GM19463 (cell line): ENCODE results near the gene SUPT20H.
"Not testable (repeated sequence)": the region's sequence is repeated elsewhere in the genome, so short reads cannot be mapped to it uniquely, and the experiment has no call there.

Source experiments
- ATAC-seq: cut with Tn5 transposase; IDR thresholded peaks from one replicate; pipeline ENCODE4 v1.9.1; 2021; ENCODE audit warnings: mild to moderate bottlenecking, moderate library complexity; ENCODE audit not compliant: unreplicated experiment

The SUPT20H gene

DNA sequence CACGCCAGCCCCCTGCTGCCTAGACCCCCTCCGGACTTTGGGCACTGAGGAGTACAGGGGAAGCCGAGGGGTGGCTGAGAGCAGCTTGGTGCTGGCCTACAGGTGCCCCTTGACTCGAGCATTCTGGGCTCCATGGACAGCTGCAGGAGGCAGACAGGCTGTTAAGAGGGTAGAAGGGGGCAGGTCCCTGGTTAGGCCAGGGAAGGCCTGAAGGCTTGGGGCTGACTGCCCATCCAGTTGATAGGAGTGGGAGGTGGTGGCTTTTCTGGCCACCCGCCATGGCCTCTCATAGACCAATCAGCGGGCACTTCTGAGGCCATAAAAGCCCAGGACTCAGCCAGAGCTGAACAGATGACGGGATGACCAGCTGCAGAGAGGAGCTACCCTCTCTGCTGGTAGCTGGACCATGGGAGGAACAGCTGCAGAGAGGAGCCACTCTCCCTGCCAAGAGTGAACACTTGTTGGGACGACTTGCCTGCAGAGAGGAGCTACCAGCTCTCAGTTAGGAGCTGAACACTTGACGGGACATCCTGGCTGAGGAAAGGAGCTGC lies 10.7 kb upstream of the SUPT20H start:
- no peak for ATAC-seq

- ATAC-seq: no peak
These were observed 10.2 kb upstream of the SUPT20H start for GRCh38 chr13:37069597-37070103.

- ATAC-seq: no peak
These were observed 9.5 kb upstream of the SUPT20H start for GRCh38 chr13:37068962-37069361.

GRCh38 chr13:37067874-37068273 lies 8.4 kb upstream of the SUPT20H start:
- ATAC-seq: peak; percentile 63

GRCh38 chr13:37065890-37066526 lies 6.5 kb upstream of the SUPT20H start:
- ATAC-seq: no peak

- no peak for ATAC-seq
These were observed 332 bp upstream of the SUPT20H start for GRCh38 chr13:37059848-37060192.

- ATAC-seq: not testable (repeated sequence)
These were observed 3.3 kb downstream of the SUPT20H start for GRCh38 chr13:37056228-37056627.

GRCh38 chr13:37053111-37053510 lies 6.4 kb downstream of the SUPT20H start:
- ATAC-seq: not testable (repeated sequence)

- ATAC-seq: no peak
These were observed 9.7 kb downstream of the SUPT20H start for GRCh38 chr13:37049810-37050209.

DNA sequence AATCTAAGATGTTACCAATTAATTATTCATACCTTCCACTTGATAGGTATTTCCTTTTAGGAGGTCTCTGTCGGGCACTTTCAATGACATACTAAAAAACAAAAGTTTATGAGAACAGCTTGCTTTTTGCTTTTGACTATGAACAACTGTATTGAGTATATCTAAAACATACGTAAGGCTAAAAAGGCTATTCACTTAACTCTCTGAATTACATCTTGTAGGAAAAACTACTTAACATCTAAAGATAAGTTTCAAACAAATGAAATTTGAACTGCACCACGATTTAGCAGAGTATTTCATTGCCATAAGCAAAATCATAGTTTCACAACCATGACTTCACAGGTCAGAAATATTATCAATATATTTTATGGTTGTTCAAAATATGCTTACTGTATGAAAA lies 11.6 kb downstream of the SUPT20H start:
- no peak for ATAC-seq

DNA sequence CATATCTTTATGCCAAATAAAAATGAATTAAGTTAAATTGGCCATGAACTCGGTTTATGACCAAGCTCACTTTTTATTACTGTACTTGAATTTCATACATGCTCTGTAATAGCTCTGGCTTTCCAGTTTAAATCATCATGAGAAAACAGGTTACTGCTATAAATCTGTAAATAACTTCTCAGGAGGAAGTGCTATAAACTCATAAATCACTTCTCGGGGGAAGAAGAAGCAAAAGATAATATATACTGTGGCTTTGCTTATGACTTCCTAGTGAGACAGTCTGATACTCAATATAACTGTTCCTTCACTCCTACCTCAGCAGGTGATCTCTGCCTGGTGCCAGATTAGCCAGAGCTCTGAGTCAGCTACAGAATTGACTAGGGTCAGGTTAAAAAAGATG lies 12.5 kb downstream of the SUPT20H start:
- ATAC-seq: no peak

DNA sequence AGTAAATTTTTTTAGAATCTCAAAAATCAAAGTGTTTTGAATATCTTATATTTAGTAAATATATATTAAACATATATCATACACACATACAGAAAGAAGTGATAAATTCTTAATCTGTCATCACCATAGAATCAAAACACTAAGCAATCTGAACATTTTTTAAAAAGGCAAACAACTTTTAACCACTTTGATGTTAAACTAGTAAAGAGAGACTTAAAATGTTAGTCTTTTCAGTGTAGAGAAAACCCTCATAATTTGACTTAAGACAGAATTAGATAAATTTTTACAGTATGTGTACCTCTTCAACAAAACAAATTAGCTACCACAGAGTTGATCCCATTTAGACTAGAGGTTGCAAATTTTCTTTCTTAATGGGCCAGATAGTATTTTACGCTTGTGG lies 13.4 kb downstream of the SUPT20H start:
- ATAC-seq: no peak

GRCh38 chr13:37040789-37041188 lies 18.7 kb downstream of the SUPT20H start:
- ATAC-seq: no peak

GRCh38 chr13:37039896-37040295 lies 19.6 kb downstream of the SUPT20H start:
- no peak for ATAC-seq

GRCh38 chr13:37037241-37037640 lies 22.2 kb downstream of the SUPT20H start:
- ATAC-seq: no peak

DNA sequence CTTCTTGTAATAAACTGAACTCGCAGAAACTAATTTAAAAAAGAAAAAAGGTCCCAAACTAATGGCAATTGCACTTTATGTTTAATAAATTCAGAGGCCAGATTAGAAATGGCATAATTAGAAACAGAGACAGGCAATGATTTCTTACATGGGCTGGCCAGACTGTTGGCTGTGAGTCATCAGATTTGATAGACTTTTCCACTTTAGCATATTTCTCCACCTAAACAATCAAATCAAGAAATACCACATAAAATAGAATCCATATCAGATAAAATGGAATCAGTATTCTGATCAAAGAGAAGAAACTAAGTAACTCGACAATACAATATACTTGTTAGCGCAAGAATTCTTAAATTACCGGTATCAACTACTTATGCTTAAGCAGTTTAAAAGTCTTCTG lies 29.9 kb downstream of the SUPT20H start:
- no peak for ATAC-seq

DNA sequence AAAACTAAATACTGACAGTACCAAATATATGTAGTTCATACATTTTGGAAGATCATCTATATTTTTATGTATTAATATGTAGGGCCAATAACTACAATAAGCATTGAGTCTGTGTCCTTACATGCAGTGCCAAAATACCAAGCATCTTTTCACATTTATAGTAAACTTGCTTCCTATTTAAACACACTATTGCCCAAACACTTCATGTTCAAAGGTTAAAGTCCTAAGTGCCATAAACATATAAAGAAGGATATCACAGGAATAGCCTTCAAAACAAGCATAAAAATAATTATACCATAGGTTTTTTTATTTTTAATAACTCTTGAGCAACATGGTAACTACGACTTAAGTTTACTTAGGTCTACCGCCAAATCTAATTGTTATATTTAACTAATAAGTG lies 31.8 kb downstream of the SUPT20H start:
- ATAC-seq: no peak

DNA sequence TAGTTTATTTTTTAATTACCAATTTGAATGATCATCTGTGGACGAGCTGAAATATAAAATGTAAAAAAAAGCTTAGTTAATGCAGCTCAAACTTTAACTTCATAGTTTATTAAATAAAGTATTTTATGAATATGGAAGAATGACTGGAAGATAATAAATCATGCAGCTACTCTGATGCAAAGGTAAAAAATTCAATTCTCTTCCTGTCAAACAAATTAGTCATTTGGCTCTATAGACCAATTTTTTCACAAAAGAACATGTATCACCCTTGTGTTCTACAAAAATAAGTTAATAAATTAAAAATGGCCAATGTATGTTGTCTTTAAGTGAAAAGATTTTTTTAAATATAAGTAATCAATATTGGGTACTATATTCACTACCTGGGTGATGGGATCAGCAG lies 32.7 kb downstream of the SUPT20H start:
- ATAC-seq: no peak

DNA sequence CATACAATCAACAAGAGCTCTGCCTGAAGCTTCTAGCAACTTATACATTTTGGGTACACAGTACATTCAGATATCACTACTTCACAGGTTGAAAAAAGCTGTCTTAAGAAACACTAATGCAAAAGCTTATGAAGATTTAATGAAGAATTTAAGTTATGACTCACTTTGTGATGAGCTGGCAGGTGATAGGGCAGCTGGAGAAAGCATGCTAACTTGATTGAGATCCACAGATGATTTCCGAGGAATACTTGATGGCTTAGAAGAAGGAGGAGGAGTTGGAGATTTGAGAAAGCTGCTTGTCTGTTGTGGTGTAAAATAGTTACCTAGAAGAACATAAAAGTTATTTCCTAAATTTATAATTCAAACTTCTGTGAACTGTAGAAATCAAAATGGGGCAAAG lies 35.6 kb downstream of the SUPT20H start:
- ATAC-seq: no peak

GRCh38 chr13:37014609-37015008 lies 44.9 kb downstream of the SUPT20H start:
- no peak for ATAC-seq

DNA sequence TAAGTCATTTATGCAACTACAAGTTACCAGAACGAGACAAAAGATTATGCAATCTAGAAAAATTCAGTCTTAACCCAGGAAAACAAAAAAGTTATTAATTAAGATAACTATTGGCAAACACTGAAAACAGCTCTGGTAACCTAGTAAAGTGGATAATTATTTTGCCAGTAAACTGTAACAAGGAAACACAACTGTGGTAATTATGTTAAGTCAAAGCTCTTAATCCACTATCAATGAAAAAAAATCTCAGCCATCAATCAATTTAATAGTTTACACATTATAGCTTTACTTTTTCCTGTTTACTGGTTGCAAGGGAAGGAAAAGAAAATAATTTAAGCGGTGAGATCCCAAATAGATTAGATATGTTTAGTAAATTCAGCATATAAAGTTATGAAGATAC lies 47.7 kb downstream of the SUPT20H start:
- ATAC-seq: no peak

DNA sequence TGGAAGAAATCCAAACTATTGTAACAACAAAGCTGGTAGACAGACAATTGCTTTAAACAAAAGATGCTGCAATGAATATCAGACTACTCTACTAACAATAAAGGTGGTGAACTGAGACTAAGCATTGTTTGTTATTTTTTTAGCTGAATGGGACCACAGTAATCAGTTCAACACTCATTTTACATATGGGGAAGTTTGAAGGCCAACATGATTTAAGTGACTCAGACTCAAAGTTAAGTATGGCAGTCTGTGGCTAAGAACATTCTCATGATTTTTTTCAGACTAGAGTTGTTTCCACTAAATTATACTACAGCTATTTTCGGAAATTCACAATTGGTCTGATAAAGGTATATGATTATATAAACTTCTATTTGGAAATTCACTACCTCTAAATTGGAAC lies 48.5 kb downstream of the SUPT20H start:
- no peak for ATAC-seq

GRCh38 chr13:37010424-37010823 lies 49.1 kb downstream of the SUPT20H start:
- no peak for ATAC-seq
